ENCODE data around the gene TERC. TPM values are rescaled to one million over a fixed set of nuclear protein-coding genes. Genes with fewer than 3 reads are reported as not detected.

The TERC gene
- total RNA-seq, 1 donor, result 230 TPM

- DNase-seq (ENCODE audit: low read depth), result no peak
- no peak overlapping the region for H3K4me3 ChIP-seq (ENCODE audit: low read depth, low read length)
- no peak for TF ChIP-seq CTCF (IDR thresholded peaks at IDR 0.05; ENCODE audit: insufficient read depth, low read length)
Observed at GRCh38 chr3:169787120-169787519, 22.3 kb upstream of the TERC start.

- TF ChIP-seq CTCF (IDR thresholded peaks at IDR 0.05; ENCODE audit: insufficient read depth, low read length), result no peak
- H3K4me3 ChIP-seq (ENCODE audit: low read depth, low read length), result no peak overlapping the region
- DNase-seq (ENCODE audit: low read depth), result no peak
Observed at GRCh38 chr3:169781209-169781855, 16.5 kb upstream of the TERC start.

- no peak for TF ChIP-seq CTCF (IDR thresholded peaks at IDR 0.05; ENCODE audit: insufficient read depth, low read length)
- H3K4me3 ChIP-seq (ENCODE audit: low read depth, low read length), result no peak overlapping the region
- no peak for DNase-seq (ENCODE audit: low read depth)
Observed at GRCh38 chr3:169780742-169781141, 15.9 kb upstream of the TERC start.

GRCh38 chr3:169777822-169778221, 13.0 kb upstream of the TERC start:
- TF ChIP-seq CTCF (IDR thresholded peaks at IDR 0.05; ENCODE audit: insufficient read depth, low read length), result no peak
- no peak overlapping the region for H3K4me3 ChIP-seq (ENCODE audit: low read depth, low read length)
- DNase-seq (ENCODE audit: low read depth), result no peak

- DNase-seq (ENCODE audit: low read depth), result no peak
- TF ChIP-seq CTCF (IDR thresholded peaks at IDR 0.05; ENCODE audit: insufficient read depth, low read length), result no peak
- H3K4me3 ChIP-seq (ENCODE audit: low read depth, low read length), result peak overlapping the region; percentile 91
Observed at GRCh38 chr3:169774186-169774585, 9.3 kb upstream of the TERC start.

GRCh38 chr3:169772897-169773816, 8.3 kb upstream of the TERC start, which contains the start of gene MYNN:
Gene MYNN (plus strand): TSS chr3:169773396. CDS start chr3:169774296, 900 bp downstream.
- peak; percentile 9 for TF ChIP-seq CTCF (IDR thresholded peaks at IDR 0.05; ENCODE audit: insufficient read depth, low read length)

More at GRCh38 chr3:169772897-169773816, 8.3 kb upstream of the TERC start, which contains the start of gene MYNN:
- peak within 1 kb of the TSS; percentile 91 for H3K4me3 ChIP-seq (ENCODE audit: low read depth, low read length)
- peak; percentile 86 for DNase-seq (ENCODE audit: low read depth)
